ENCODE data around the gene PC. TPM values are rescaled to one million over a fixed set of nuclear protein-coding genes. Genes with fewer than 3 reads are reported as not detected.
"Not testable (repeated sequence)": the region's sequence is repeated elsewhere in the genome, so short reads cannot be mapped to it uniquely, and the experiment has no call there.

PC gene

DNA sequence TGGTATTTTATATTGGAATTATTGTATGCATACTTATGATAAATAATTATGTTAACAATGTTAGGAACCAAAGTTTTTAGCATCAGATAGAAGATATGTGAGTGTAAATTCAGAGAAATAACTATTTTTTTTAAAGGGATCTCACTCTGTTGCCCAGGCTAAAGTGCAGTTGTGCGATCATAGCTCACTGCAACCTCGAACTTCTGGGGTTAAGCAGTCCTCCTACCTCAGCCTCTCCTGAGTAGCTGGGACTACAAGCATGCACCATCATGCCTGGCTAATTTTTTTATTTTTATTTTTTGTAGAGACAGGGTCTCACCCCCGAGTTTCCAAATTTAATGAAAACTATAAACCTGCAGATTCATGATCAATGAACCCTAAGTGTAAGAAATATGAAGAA lies 148.6 kb downstream of the PC start:
- no peak overlapping the region for H3K18ac ChIP-seq (ENCODE audit: low read depth in 1 of 2, low read length in 2 of 2)
- no peak overlapping the region for H2BK12ac ChIP-seq (ENCODE audit: low read length in 2 of 2)
- no peak overlapping the region for H3K4me2 ChIP-seq (ENCODE audit: low read length, poor library complexity, severe bottlenecking)
- no peak overlapping the region for H2BK15ac ChIP-seq (ENCODE audit: low read depth, poor library complexity, severe bottlenecking)
- no peak overlapping the region for H3K4ac ChIP-seq (ENCODE audit: low read depth in 1 of 2, low read length in 2 of 2)
- no peak overlapping the region for H3K4me3 ChIP-seq (ENCODE audit: insufficient read depth in 1 of 2, low read depth in 1 of 2, low read length in 2 of 2)
- no peaks in the 10 kb centered on the region for H3K4me1 ChIP-seq (ENCODE audit: control insufficient read depth, insufficient read depth, low read depth, low read length)
- no peak overlapping the region for H2AK5ac ChIP-seq (ENCODE audit: low read length, severe bottlenecking)
- H3K27me3 ChIP-seq (ENCODE audit: control insufficient read depth in 1 of 2, insufficient read depth in 1 of 2, low read length in 2 of 2), result no peaks in the 10 kb centered on the region
- no peak overlapping the region for H3K27ac ChIP-seq (ENCODE audit: low read length, poor library complexity, severe bottlenecking)
- no peak overlapping the region for H3K9ac ChIP-seq (ENCODE audit: low read length)
- no peak overlapping the region for H2BK120ac ChIP-seq (ENCODE audit: low read depth, low read length)
- H3K79me1 ChIP-seq (replicated peaks; ENCODE audit: low read length, poor library complexity, severe bottlenecking), result peaks cover 4% of the 10 kb centered on the region
- H4K91ac ChIP-seq (ENCODE audit: low read length), result no peak overlapping the region
- no peak overlapping the region for H3K14ac ChIP-seq (ENCODE audit: low read length in 2 of 2)
- H3K23ac ChIP-seq (ENCODE audit: low read length in 2 of 2), result no peak overlapping the region
- H3K36me3 ChIP-seq (ENCODE audit: control insufficient read depth in 1 of 2, insufficient read depth in 2 of 2, low read depth in 1 of 2, low read length in 2 of 2), result peaks cover 0 to 10% of the 10 kb centered on the region in 2 experiments
- no peaks in the 10 kb centered on the region for H3K9me3 ChIP-seq (ENCODE audit: control insufficient read depth, low read length)
- no peak overlapping the region for H2AFZ ChIP-seq (ENCODE audit: low read depth, low read length)
- no peak overlapping the region for H4K8ac ChIP-seq (ENCODE audit: low read length)
- no peak overlapping the region for H2BK5ac ChIP-seq (ENCODE audit: low read depth, low read length, poor library complexity, severe bottlenecking)
- no peak for DNase-seq
- WGBS, result 100% methylated on average over 2 of the region's 3 CpGs

DNA sequence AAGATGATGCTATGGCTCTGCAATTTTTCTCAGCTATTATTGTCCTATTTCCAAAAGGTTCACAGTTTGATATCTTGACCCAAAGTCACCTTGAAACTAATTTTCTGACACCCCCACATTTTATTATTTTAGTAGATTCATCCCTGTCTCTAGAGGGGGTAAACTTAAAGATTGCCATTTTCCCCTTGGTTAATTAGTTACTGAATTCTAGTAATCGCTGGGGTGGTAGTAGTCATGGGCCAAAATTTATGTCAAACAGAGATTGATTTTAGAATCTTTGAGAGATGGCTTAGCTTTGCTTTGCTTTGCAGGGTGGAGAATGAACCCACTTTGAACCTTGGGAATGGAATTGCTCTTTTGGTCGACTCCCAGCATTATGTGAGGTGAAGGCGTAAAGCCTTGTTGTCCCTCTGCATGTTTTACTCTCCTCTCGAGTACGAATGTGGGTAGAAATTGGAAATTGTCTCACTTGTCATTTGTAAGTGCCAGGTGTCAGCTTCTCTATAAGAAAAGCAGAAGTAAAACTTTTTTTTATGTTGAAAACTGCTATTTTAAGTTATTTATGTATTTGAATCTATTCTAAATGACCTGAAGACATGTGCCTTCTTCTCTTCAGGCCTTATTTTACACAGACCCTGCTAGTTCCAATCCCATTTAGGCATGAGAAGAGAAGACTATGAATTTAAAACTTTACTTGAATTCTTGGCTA lies 157.3 kb downstream of the PC start:
- Histone ChIP-seq H3K4me2 (ENCODE audit: low read length, poor library complexity, severe bottlenecking) (no peak overlapping the region), H3K36me3 (ENCODE audit: control insufficient read depth in 1 of 2, insufficient read depth in 2 of 2, low read depth in 1 of 2, low read length in 2 of 2) (peaks cover 0 to 4% of the 10 kb centered on the region in 2 experiments), H3K4me1 (ENCODE audit: control insufficient read depth, insufficient read depth, low read depth, low read length) (no peaks in the 10 kb centered on the region), H2BK120ac (ENCODE audit: low read depth, low read length) (no peak overlapping the region), H2BK15ac (ENCODE audit: low read depth, poor library complexity, severe bottlenecking) (no peak overlapping the region), H3K4ac (ENCODE audit: low read depth in 1 of 2, low read length in 2 of 2) (no peak overlapping the region), H2BK5ac (ENCODE audit: low read depth, low read length, poor library complexity, severe bottlenecking) (no peak overlapping the region), H4K91ac (ENCODE audit: low read length) (no peak overlapping the region), H3K23ac (ENCODE audit: low read length in 2 of 2) (no peak overlapping the region), H3K14ac (ENCODE audit: low read length in 2 of 2) (no peak overlapping the region), H4K8ac (ENCODE audit: low read length) (no peak overlapping the region), H2AK5ac (ENCODE audit: low read length, severe bottlenecking) (no peak overlapping the region), H2AFZ (ENCODE audit: low read depth, low read length) (no peak overlapping the region), H3K18ac (ENCODE audit: low read depth in 1 of 2, low read length in 2 of 2) (no peak overlapping the region), H2BK12ac (ENCODE audit: low read length in 2 of 2) (no peak overlapping the region), H3K79me1 (replicated peaks; ENCODE audit: low read length, poor library complexity, severe bottlenecking) (peaks cover 1% of the 10 kb centered on the region), H3K27me3 (ENCODE audit: control insufficient read depth in 1 of 2, insufficient read depth in 1 of 2, low read length in 2 of 2) (no peaks in the 10 kb centered on the region), H3K9ac (ENCODE audit: low read length) (no peak overlapping the region), H3K9me3 (ENCODE audit: control insufficient read depth, low read length) (no peaks in the 10 kb centered on the region), H3K4me3 (ENCODE audit: insufficient read depth in 1 of 2, low read depth in 1 of 2, low read length in 2 of 2) (no peak overlapping the region), H3K27ac (ENCODE audit: low read length, poor library complexity, severe bottlenecking) (no peak overlapping the region)
- no peak for DNase-seq
- 99% methylated on average over 5 of the region's 5 CpGs for WGBS

DNA sequence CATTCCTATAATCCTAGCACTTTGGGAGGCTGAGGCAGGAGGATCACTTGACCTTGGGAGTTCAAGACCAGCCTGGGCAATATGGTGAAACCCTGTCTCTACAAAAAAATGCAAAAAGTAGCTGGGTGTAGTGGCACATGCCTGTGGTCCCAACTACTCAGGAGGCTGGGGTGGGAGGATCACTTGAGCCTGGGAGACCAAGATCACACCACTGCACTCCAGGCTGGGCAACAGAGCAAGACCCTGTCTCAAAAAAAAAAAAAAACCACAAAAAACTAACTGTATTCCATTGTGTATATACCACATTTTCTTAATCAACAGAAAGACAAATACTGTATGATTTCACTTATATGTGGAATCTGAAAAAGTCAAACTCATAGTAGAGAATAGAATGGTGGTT lies 158.4 kb downstream of the PC start:
- not testable (repeated sequence) for H2BK5ac ChIP-seq (ENCODE audit: low read depth, low read length, poor library complexity, severe bottlenecking); H3K27ac ChIP-seq (ENCODE audit: low read length, poor library complexity, severe bottlenecking); H2BK15ac ChIP-seq (ENCODE audit: low read depth, poor library complexity, severe bottlenecking); H3K23ac ChIP-seq (ENCODE audit: low read length in 2 of 2); H3K4ac ChIP-seq (ENCODE audit: low read depth in 1 of 2, low read length in 2 of 2); H3K9ac ChIP-seq (ENCODE audit: low read length); H3K18ac ChIP-seq (ENCODE audit: low read depth in 1 of 2, low read length in 2 of 2); H2BK12ac ChIP-seq (ENCODE audit: low read length in 2 of 2); H3K4me3 ChIP-seq (ENCODE audit: insufficient read depth in 1 of 2, low read depth in 1 of 2, low read length in 2 of 2); H4K91ac ChIP-seq (ENCODE audit: low read length); DNase-seq; H4K8ac ChIP-seq (ENCODE audit: low read length); H3K4me2 ChIP-seq (ENCODE audit: low read length, poor library complexity, severe bottlenecking); H3K4me1 ChIP-seq (ENCODE audit: control insufficient read depth, insufficient read depth, low read depth, low read length); H2BK120ac ChIP-seq (ENCODE audit: low read depth, low read length); H3K79me1 ChIP-seq (replicated peaks; ENCODE audit: low read length, poor library complexity, severe bottlenecking); H3K14ac ChIP-seq (ENCODE audit: low read length in 2 of 2); H3K36me3 ChIP-seq (ENCODE audit: control insufficient read depth in 1 of 2, insufficient read depth in 2 of 2, low read depth in 1 of 2, low read length in 2 of 2); H2AFZ ChIP-seq (ENCODE audit: low read depth, low read length); H3K27me3 ChIP-seq (ENCODE audit: control insufficient read depth in 1 of 2, insufficient read depth in 1 of 2, low read length in 2 of 2); H3K9me3 ChIP-seq (ENCODE audit: control insufficient read depth, low read length); H2AK5ac ChIP-seq (ENCODE audit: low read length, severe bottlenecking)

Small RNA genes lying within 50 kb of the gene (small RNA-seq; reads per million reads assigned to genes)
- gene MIR3163 (ENCODE audit: low read depth), result 1.2 reads per million
- not detected for gene RNU7-23P (ENCODE audit: low read depth)
